ENCODE results near the gene SOWAHB.
"Not testable (repeated sequence)": the region's sequence is repeated elsewhere in the genome, so short reads cannot be mapped to it uniquely, and the experiment has no call there.

GRCh38 chr4:76878641-76879165 is 19.2 kb downstream of the SOWAHB start:
- not testable (repeated sequence) for TF ChIP-seq CTCF (IDR thresholded peaks at IDR 0.05; ENCODE audit: borderline replicate concordance, extremely low read depth, low read length, poor library complexity, severe bottlenecking); EZH2 (IDR thresholded peaks at IDR 0.05; ENCODE audit: borderline replicate concordance, low read depth, low read length, severe bottlenecking)
